Measurements from ENCODE around the gene WDR87.

DNA sequence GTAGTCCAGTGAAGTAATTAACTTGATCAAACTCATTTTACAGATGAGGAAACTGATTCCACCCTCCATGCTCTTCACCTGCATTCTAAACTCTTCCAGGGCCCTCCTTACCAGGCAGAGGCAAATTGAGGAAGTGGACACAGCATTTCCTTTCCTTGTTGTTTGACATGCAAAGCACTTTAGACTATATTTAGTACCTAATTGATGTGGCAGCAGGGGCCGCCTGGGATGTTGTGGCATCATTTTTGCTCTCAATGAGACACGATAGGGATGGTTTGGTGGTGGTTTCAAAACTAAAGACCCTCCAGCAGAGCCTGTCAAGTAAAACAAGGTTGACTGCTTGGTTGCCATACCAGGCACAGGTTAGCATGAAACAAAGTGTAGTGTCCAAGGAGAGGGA lies 8.5 kb upstream of the WDR87 start:
- no peak for TF ChIP-seq YY1 (IDR thresholded peaks at IDR 0.05; ENCODE audit: low read depth)
- TF ChIP-seq TCF12 (IDR thresholded peaks at IDR 0.05; ENCODE audit: low read depth), result no peak
- no peak for TF ChIP-seq CEBPB (IDR thresholded peaks at IDR 0.05)
- TF ChIP-seq NFIC (IDR thresholded peaks at IDR 0.05), result no peak
- TF ChIP-seq, protein P1, sequence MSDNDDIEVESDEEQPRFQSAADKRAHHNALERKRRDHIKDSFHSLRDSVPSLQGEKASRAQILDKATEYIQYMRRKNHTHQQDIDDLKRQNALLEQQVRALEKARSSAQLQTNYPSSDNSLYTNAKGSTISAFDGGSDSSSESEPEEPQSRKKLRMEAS (IDR thresholded peaks at IDR 0.05), result no peak
- TF ChIP-seq, protein P2, sequence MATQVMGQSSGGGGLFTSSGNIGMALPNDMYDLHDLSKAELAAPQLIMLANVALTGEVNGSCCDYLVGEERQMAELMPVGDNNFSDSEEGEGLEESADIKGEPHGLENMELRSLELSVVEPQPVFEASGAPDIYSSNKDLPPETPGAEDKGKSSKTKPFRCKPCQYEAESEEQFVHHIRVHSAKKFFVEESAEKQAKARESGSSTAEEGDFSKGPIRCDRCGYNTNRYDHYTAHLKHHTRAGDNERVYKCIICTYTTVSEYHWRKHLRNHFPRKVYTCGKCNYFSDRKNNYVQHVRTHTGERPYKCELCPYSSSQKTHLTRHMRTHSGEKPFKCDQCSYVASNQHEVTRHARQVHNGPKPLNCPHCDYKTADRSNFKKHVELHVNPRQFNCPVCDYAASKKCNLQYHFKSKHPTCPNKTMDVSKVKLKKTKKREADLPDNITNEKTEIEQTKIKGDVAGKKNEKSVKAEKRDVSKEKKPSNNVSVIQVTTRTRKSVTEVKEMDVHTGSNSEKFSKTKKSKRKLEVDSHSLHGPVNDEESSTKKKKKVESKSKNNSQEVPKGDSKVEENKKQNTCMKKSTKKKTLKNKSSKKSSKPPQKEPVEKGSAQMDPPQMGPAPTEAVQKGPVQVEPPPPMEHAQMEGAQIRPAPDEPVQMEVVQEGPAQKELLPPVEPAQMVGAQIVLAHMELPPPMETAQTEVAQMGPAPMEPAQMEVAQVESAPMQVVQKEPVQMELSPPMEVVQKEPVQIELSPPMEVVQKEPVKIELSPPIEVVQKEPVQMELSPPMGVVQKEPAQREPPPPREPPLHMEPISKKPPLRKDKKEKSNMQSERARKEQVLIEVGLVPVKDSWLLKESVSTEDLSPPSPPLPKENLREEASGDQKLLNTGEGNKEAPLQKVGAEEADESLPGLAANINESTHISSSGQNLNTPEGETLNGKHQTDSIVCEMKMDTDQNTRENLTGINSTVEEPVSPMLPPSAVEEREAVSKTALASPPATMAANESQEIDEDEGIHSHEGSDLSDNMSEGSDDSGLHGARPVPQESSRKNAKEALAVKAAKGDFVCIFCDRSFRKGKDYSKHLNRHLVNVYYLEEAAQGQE (IDR thresholded peaks at IDR 0.05; ENCODE audit: low read depth), result no peak
- TF ChIP-seq, protein P3, sequence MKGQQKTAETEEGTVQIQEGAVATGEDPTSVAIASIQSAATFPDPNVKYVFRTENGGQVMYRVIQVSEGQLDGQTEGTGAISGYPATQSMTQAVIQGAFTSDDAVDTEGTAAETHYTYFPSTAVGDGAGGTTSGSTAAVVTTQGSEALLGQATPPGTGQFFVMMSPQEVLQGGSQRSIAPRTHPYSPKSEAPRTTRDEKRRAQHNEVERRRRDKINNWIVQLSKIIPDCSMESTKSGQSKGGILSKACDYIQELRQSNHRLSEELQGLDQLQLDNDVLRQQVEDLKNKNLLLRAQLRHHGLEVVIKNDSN (IDR thresholded peaks at IDR 0.05), result no peak
